Liver (tissue), 9 donors: ENCODE measurements around the gene VAV3. TPM values are rescaled to one million over a fixed set of nuclear protein-coding genes. Genes with fewer than 3 reads are reported as not detected.

Source experiments
- DNase-seq: peaks from one replicate; pipeline ENCODE4 v3.0.0-alpha.2; 2017; ENCODE audit warnings: low spot score
- H3K27ac ChIP-seq, 2 donors: one replicate each; pipeline ENCODE4 v1.7.0; 2013; ENCODE audit warnings: inconsistent platforms in 2 of 2, low read length in 2 of 2, control low read depth in 1 of 2, low read depth in 1 of 2, mild to moderate bottlenecking in 1 of 2
- H3K27me3 ChIP-seq, 4 donors: one replicate each; pipeline versions ENCODE4 v1.6.1 to v1.7.0; 2013; ENCODE audit warnings: low read length in 3 of 4, inconsistent platforms in 1 of 4, mild to moderate bottlenecking in 1 of 4, moderate library complexity in 1 of 4; ENCODE audit not compliant: control insufficient read depth in 4 of 4, insufficient read depth in 4 of 4
- H3K36me3 ChIP-seq, 4 donors: one replicate each; pipeline versions ENCODE4 v1.6.1 to v1.7.0; 2013; ENCODE audit warnings: low read length in 3 of 4, mild to moderate bottlenecking in 3 of 4, low read depth in 1 of 4, moderate library complexity in 1 of 4; ENCODE audit not compliant: control insufficient read depth in 4 of 4, insufficient read depth in 3 of 4
- H3K4me1 ChIP-seq, 4 donors: one replicate each; pipeline versions ENCODE4 v1.6.1 to v1.7.0; 2013; ENCODE audit warnings: low read length in 3 of 4, mild to moderate bottlenecking in 3 of 4, moderate library complexity in 1 of 4; ENCODE audit not compliant: control insufficient read depth in 4 of 4, insufficient read depth in 4 of 4
- H3K4me3 ChIP-seq, 3 donors: one replicate each; pipeline versions ENCODE4 v1.6.1 to v1.7.0; 2013; ENCODE audit warnings: low read length in 3 of 3, control low read depth in 1 of 3, low read depth in 1 of 3, mild to moderate bottlenecking in 1 of 3
- H3K9ac ChIP-seq, 2 donors: one replicate each; pipeline ENCODE4 v1.7.0; 2013; ENCODE audit warnings: low read length in 2 of 2, mild to moderate bottlenecking in 2 of 2, moderate library complexity in 2 of 2, control low read depth in 1 of 2, low read depth in 1 of 2
- H3K9me3 ChIP-seq, 4 donors: one replicate each; pipeline versions ENCODE4 v1.6.1 to v1.7.0; 2013; ENCODE audit warnings: low read length in 3 of 4; ENCODE audit not compliant: control insufficient read depth in 4 of 4
- ATF3 ChIP-seq: IDR thresholded peaks from 2 replicates; pipeline ENCODE4 v1.6.1; 2016; ENCODE audit warnings: antibody characterized with exemption
- CTCF ChIP-seq: fragments of 150-350 bp; IDR thresholded peaks from 2 replicates; pipeline ENCODE4 v1.5.1; 2017; ENCODE audit warnings: improper control_type of control experiment, low read depth, low read length; ENCODE audit not compliant: missing input control
- FOXA1 ChIP-seq: IDR thresholded peaks from 2 replicates; pipeline ENCODE4 v1.6.1; 2016; ENCODE audit warnings: antibody characterized with exemption
- FOXA2 ChIP-seq: IDR thresholded peaks from 2 replicates; pipeline ENCODE4 v1.6.1; 2016; ENCODE audit warnings: antibody characterized with exemption
- GABPA ChIP-seq, 2 donors: IDR thresholded peaks in 1 of 2; conservative IDR thresholded peaks in 1 of 2; 2 replicates each; pipeline ENCODE4 v1.6.1; 2016; ENCODE audit warnings: antibody characterized with exemption in 2 of 2, mild to moderate bottlenecking in 1 of 2, moderate library complexity in 1 of 2
- HNF4A ChIP-seq, 2 donors: conservative IDR thresholded peaks; 2 replicates each; pipeline ENCODE4 v1.6.1; 2016; ENCODE audit warnings: antibody characterized with exemption in 2 of 2, mild to moderate bottlenecking in 2 of 2
- HNF4G ChIP-seq: IDR thresholded peaks from 2 replicates; pipeline ENCODE4 v1.6.1; 2016; ENCODE audit warnings: antibody characterized with exemption
- JUND ChIP-seq, 2 donors: IDR thresholded peaks; 2 replicates each; pipeline ENCODE4 v1.6.1; 2016; ENCODE audit warnings: antibody characterized with exemption in 2 of 2
- MAX ChIP-seq: IDR thresholded peaks from 2 replicates; pipeline ENCODE4 v1.6.1; 2016; ENCODE audit warnings: antibody characterized with exemption
- NR2F2 ChIP-seq: IDR thresholded peaks from 2 replicates; pipeline ENCODE4 v1.6.1; 2016; ENCODE audit warnings: antibody characterized with exemption
- RAD21 ChIP-seq, 2 donors: IDR thresholded peaks; 2 replicates each; pipeline ENCODE4 v1.6.1; 2016; ENCODE audit warnings: antibody characterized with exemption in 2 of 2, mild to moderate bottlenecking in 2 of 2
- REST ChIP-seq: IDR thresholded peaks from 2 replicates; pipeline ENCODE4 v1.6.1; 2016; ENCODE audit warnings: antibody characterized with exemption, mild to moderate bottlenecking
- RXRA ChIP-seq, 2 donors: IDR thresholded peaks; 2 replicates each; pipeline ENCODE4 v1.6.1; 2017 to 2018; ENCODE audit warnings: antibody characterized with exemption in 2 of 2, mild to moderate bottlenecking in 1 of 2
- SP1 ChIP-seq: IDR thresholded peaks from 2 replicates; pipeline ENCODE4 v1.6.1; 2018; ENCODE audit warnings: antibody characterized with exemption, mild to moderate bottlenecking
- TAF1 ChIP-seq: conservative IDR thresholded peaks from 2 replicates; pipeline ENCODE4 v1.6.1; 2016; ENCODE audit warnings: antibody characterized with exemption, mild to moderate bottlenecking
- YY1 ChIP-seq: IDR thresholded peaks from 2 replicates; pipeline ENCODE4 v1.6.1; 2016; ENCODE audit warnings: antibody characterized with exemption, mild to moderate bottlenecking
- ZBTB33 ChIP-seq: IDR thresholded peaks from 2 replicates; pipeline ENCODE4 v1.6.1; 2016; ENCODE audit warnings: antibody characterized with exemption
- WGBS: extraction: QIAGEN DNeasy Blood & Tissue Kit; methylation state at CpG from one replicate; pipeline ENCODE4 v1.1.7; 2013; 5-methylcytosine and 5-hydroxymethylcytosine counted together
- polyA plus RNA-seq, 2 donors: library from polyadenylated mRNA; stranded (reverse) in 1 of 2; unstranded in 1 of 2; fragments of 200-250 nt in 1 of 2; fragments of >200 nt in 1 of 2; fragmentation: Nextera tagmentation in 1 of 2; extraction: Ambion mirVana in 1 of 2; gene quantifications; one replicate each; pipeline versions ENCODE4 v1.2.1 to v1.2.3, GENCODE V29; 2013 to 2015
- total RNA-seq, 2 donors: library from RNA; depleted of rRNA; stranded (reverse); fragments of >200 nt; gene quantifications; one replicate each; pipeline ENCODE4 v1.2.3, GENCODE V29; 2014
- donor health status: healthy.
- donor health status: healthy.
- donor health status: healthy.
- donor health status: healthy.
- donor health status: healthy.

Gene VAV3
- total and polyA plus RNA-seq, 4 donors = 0.46 to 4.8 (median 2.7) TPM

DNA sequence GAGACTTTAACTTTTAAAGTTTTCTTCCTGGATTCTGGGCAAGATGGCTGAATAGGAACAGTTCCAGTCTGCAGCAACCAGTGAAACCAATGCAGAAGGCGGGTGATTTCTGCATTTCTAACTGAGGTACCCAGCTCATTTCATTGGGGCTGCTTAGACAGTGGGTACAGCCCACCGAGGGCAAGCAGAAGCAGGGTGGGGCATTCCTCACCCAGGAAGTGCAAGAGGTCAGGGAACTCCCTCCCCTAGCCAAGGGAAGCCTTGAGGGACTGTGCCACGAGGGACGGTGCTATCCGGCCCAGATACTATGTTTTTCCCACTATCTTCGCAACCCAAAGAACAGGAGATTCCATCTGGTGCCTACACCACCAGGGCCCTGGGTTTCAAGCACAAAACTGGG, 121.0 kb downstream of the VAV3 start:
- Histone ChIP-seq H3K4me1 (no peaks in the 10 kb centered on the region), H3K27ac (no peak overlapping the region), H3K27me3 (no peaks in the 10 kb centered on the region), H3K9me3 (no peaks in the 10 kb centered on the region), H3K9ac (no peak overlapping the region), H3K36me3 (no peaks in the 10 kb centered on the region), H3K4me3 (no peak overlapping the region)
- no peak for TF ChIP-seq TAF1
- TF ChIP-seq CTCF = no peak
- TF ChIP-seq REST = no peak
- no peak for TF ChIP-seq HNF4A (conservative IDR thresholded peaks at IDR 0.05)
- no peak for TF ChIP-seq JUND (IDR thresholded peaks at IDR 0.05)
- TF ChIP-seq YY1 = no peak
- no peak for TF ChIP-seq FOXA1
- no peak for TF ChIP-seq RXRA (IDR thresholded peaks at IDR 0.05)
- no peak for TF ChIP-seq FOXA2
- TF ChIP-seq ZBTB33 = no peak
- no peak for TF ChIP-seq RAD21 (IDR thresholded peaks at IDR 0.05)
- no peak for TF ChIP-seq NR2F2
- no peak for TF ChIP-seq ATF3
- TF ChIP-seq HNF4G = no peak
- TF ChIP-seq GABPA (IDR thresholded peaks at IDR 0.05 in 1 of 2, conservative IDR thresholded peaks at IDR 0.05 in 1 of 2) = no peak
- no peak for TF ChIP-seq SP1
- no peak for TF ChIP-seq MAX
- no peak for DNase-seq
- WGBS = 62% methylated on average over 6 of the region's 6 CpGs

DNA sequence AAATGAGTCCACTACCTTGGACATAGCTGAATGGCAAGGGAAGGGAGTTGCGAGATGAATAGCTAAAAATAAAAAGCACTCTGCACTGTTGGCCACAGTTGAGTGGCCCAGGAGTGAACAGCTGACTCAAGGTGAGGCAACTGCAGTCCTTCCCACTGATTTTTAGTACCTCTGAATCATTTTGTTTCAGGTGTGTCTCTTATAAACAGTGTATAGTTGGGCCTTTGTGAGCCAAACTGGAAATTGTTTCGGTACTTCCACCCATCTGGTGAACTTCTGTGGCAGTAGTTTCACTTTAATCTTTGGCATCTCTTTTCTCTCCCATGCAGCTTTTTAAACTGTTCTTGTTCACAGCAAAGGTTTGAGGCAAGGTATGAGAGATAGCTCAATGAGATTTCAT, 122.7 kb downstream of the VAV3 start:
- Histone ChIP-seq H3K4me1 (no peaks in the 10 kb centered on the region), H3K36me3 (no peaks in the 10 kb centered on the region), H3K9me3 (peaks cover 0 to 3% (median 0%) of the 10 kb centered on the region in 4 donors), H3K27ac (no peak overlapping the region), H3K27me3 (no peaks in the 10 kb centered on the region), H3K4me3 (no peak overlapping the region), H3K9ac (no peak overlapping the region)
- TF ChIP-seq HNF4A (conservative IDR thresholded peaks at IDR 0.05) (no peak), YY1 (no peak), FOXA1 (no peak)
- WGBS = 68% methylated on average over 2 of the region's 2 CpGs
- DNase-seq = no peak
